ENCODE results near the gene HAUS8.
A peak's percentile ranks its signal among the peaks of the same experiment; 100 is the strongest.
"Not testable (repeated sequence)": the region's sequence is repeated elsewhere in the genome, so short reads cannot be mapped to it uniquely, and the experiment has no call there.

HAUS8 gene

DNA sequence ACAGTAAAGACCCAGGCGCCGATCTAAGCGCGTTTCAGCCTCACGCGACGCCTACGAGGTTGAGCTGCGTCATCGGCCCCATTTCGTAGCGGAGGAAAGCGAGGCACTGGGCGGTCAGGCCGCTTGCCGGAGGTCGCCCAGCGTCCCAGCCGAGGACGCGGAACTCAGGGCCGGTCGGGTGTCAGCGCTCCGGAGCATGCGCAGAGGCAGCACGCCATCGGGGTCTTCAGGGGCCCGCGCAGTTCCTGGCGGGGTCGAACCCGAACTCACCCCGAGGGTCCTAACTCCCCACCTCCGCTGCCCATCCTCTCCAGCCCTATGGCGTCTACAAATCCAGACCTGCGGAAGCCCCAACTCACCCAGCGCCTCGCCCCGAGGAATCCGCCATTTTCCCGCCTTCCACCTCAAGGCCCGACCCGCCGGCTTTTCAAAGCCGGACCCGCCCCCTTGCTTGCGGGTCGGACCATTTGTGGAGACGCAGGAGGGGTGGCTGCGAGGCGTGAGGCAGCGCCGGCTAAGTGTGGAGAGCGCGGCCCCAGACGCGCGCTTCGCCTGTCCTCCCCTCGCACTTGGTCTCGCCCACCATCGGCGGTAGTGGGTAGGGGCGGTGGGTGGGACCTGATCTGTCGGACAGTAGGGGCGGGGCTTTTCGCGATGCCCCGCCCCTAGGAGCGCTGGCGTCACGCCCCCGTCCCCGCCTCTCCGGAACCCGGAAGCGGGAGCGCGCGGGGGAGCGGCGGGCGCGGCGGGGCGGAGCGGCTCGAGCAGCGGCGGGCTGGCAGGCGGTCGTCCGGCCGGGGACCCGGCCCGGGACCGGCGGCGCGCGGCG, at the start of gene HAUS8, which contains the start of gene MYO9B:
TSS of gene HAUS8 (minus strand) at position 418 of the 829 bp plus-strand sequence. CDS start at position 388, 30 bp downstream.
TSS of gene MYO9B (plus strand) at position 743 of the 829 bp plus-strand sequence. CDS start 25,941 bp downstream, outside the sequence.
- peak; percentile 91 for DNase-seq (ENCODE audit: low read depth)

DNA sequence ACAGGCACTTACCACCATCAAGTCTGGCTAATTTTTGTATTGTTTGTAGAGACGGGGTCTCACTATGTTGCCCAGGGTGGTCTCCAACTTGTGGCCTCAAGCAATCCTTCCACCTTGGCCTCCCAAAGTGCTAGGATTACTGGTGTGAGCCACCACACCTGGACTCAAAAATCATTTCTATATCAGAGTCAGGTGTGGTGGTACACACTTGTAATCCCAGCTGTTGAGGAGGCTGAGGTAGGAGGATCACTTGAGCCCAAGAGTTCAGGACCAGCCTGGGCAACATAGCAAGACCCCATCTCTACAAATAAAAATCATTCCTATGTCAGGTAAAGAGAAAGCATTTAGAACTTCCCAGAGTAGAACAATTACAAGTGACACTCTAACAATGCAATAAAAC, 48.8 kb upstream of the HAUS8 start:
- DNase-seq (ENCODE audit: low read depth): no peak

DNA sequence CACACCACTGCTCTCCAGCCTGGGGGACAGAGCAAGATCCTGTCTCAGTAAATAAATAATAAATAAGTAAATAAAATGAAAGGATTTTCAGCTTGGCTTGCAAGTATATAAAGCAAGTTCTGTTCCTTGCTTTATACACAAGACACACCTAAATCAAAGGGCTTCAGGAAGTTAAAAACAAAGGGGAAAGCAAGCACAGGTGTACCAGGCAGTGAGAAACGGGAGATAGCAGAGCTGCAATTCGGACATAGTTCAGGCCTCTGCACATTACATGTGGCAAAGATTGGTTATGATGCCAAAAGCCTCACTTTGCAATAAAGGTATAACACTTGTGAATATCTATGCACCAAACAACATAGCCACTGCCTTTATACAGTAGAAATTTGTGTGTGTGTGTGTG, 47.8 kb upstream of the HAUS8 start:
- no peak for DNase-seq (ENCODE audit: low read depth)

GRCh38 chr19:17121736-17122293, 46.6 kb upstream of the HAUS8 start:
- DNase-seq (ENCODE audit: low read depth): no peak

DNA sequence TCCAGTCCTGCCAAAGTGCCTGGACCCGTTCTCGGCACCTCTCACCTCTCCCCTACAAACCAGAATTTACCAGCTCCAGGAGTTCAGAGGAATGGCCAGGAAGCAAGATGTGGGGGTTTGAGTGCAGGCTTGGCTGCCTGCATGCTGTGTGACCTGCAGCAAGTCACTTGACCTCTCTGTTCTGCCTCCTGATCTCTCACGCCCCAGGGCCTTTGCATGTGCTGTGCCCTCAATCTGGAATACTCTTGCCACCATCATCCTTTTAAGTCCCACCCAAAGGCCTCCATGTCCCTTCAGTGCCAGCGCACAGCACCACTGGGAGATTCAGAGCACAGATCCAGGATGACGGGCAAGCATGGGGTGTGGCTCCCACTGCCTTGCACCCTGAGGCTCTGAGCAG, 43.7 kb upstream of the HAUS8 start:
- no peak for DNase-seq (ENCODE audit: low read depth)

- DNase-seq (ENCODE audit: low read depth): no peak
Measured at GRCh38 chr19:17116996-17117702, 41.9 kb upstream of the HAUS8 start.

GRCh38 chr19:17114414-17114831, 39.2 kb upstream of the HAUS8 start:
- DNase-seq (ENCODE audit: low read depth): no peak

GRCh38 chr19:17113127-17113785, 38.0 kb upstream of the HAUS8 start:
- no peak for DNase-seq (ENCODE audit: low read depth)

GRCh38 chr19:17112700-17113099, 37.4 kb upstream of the HAUS8 start:
- no peak for DNase-seq (ENCODE audit: low read depth)

DNA sequence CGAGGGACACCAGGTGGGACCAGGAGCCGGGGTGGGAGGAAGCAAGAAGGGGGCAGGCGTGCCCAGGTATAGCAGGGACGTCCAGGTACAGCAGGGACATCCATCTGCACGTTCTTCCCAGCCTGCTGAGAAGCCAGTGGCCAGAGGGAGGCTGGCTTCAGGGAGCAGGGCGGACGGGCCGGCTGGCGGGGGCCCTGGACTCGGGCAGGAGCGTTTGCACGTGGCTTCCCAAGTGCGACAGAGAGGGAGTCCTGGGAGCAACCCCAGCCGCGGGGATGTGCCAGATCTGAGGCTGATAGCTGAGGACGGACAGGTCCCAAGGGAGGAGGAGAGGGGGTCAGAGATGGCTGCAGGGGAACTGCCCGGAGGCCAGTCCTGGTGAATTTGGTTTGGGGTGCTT, 37.0 kb upstream of the HAUS8 start:
- no peak for DNase-seq (ENCODE audit: low read depth)

DNA sequence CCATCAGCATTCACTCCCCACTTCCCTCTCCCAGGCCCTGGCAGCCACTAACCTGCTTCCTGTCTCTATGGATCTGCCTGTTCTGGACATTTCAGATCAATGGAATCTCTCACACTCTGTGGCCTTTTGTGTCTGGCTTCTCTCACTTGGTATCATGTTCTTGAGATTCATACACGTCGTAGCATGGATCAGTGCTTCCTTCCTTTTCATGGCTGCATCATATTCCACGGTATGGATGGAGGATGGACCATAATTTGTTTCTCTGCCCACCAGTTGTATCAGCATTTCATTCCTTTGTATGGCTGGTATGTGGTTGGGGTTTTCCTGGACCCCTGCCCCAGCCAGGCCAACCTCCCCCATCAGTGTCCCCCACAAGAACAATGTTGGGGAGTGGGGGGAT, 36.5 kb upstream of the HAUS8 start:
- DNase-seq (ENCODE audit: low read depth): no peak

DNA sequence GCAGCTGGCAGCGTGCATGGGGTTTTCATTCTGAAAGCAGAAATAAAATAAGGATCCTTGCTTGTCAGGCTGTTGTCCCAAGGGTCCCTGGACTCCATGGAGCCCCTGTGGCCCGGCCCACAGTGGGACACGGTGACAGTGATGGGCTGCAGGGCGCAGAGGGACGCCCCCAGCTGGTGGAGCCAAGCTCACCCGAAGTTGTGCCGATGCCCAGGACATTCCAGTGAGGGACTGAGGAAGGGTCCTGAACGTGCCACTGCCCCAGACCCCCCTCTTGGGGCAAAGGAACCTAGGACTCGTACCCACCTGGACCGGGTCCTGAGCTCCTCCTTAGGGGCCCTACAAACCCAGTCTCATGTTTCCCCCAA, 35.3 kb upstream of the HAUS8 start:
- no peak for DNase-seq (ENCODE audit: low read depth)

DNA sequence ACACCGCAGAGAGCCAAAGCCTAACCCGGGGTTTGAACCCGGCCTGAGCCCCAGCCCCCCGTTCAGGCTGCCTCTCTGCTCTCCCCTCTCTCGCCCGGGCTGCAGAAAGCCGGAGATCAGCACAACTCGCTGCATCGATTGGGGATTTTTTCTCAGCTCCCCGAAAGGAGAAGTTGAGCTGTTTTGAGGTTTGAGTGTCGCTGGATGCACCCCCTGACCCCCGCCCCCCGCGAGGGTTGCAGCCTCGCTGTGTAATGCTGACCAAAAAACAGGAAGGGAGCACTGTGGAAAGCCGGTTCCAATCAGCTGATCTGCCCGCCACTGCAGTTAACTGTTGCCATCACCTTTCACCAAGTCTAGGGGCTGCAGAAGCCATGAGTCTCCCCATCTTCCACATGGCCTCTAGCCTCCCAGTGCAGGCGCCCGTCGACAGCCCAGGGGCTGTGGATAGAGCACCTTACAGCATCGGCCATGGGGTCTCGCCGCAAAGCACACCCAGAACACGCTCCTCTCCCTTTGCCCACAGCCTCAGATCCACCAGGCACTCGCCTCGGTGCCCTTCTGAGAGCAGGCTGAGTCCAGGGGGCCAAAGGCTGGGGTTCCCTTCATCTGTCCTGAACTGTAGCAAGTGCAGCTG, 34.8 kb upstream of the HAUS8 start:
- no peak for DNase-seq (ENCODE audit: low read depth)

- no peak for DNase-seq (ENCODE audit: low read depth)
Measured at GRCh38 chr19:17109300-17109699, 34.0 kb upstream of the HAUS8 start.

DNA sequence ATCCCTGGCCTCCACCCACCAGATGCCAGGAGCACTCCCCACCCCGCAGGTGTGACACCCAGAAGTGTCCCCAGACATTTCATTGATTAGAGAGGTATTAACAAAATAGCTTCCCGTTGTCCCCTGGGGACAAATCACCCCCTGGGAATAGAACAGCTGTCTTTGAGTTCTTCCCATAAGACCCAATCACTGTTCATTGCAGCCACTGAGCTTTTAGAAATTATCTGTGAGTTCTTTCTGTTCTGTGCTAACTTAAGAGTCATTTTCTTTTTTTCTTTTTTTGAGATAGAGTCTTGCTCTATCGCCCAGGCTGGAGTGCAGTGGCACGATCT, 33.2 kb upstream of the HAUS8 start:
- DNase-seq (ENCODE audit: low read depth): no peak

DNA sequence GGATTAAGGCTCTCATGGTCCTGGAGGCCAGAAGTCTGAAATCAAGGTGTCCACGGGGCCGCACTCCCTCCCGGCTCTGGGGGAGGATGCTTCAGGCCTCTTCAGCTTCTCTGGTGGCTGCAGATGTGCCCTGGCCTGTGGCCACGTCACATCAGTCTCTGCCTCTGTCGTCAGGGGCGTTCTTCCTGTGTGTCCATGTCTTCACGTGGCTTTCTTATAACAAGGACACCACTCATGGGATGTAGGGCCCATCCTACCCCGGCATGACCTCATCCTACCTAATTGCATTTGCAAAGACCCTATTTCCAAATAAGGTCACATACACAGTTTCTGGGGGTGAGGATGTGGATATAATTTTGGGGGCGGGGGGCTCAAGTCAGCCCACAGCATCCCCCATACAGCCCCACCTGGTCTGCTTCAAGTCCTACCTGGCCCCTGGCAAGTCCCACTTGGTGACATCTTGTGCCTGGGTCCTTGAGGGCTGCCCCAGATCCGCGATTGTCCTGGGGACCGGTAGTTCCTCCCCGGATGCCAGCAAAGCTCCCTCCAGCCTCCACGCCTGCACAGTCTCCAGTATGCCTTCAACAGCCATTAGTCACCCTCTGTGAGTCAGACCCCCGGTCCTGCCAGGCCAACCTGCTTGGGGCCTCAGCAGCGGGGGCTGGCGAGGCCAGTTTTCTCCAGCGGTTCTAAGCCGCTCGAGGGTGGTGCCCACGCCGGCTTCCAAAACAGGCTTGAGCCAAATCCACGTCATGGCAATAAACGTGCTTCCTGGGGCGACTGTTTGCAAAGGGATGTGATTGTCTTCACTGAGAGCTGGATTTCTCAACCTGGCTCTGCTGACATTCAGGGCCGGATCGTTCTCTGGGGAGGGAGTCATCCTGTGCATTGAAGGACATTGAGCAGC, 32.5 kb upstream of the HAUS8 start:
- peak; percentile 87 for DNase-seq (ENCODE audit: low read depth)

DNA sequence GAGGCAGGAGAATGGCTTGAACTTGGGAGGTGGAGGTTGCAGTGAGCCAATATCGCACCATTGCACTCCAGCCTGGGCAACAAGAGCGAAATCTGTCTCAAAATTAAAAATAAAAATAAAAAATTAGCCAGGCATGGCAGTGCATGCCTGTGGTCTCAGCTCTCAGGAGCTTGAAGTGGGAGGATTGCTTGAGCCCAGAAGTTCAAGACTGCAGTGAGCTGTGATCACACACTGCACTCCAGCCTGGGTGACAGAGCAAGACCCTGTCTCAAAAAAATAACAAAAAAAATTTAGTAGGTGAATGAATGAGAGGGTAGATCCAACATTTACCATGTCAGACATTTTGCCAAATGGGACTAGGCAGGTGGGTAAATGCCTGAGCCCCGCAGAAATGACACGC, 31.7 kb upstream of the HAUS8 start:
- not testable (repeated sequence) for DNase-seq (ENCODE audit: low read depth)

DNA sequence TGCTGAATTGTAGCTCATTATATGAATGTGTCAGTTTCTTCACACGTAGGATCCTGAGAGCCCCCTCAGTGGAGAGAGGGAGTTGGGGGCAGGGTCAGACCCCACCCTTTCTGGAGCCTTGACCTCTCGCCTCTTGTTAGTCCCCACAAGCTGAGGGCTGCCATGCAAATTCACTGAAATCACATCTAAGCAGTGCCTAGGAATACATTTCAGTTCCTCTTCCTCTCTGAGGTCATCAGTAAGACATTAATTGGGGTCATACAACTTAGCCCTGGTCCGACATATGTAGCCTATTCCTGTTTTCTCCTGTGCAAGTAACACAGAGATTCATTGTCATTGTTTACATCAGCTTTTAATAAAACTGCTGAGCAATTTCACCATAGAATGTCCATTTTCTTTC, 30.3 kb upstream of the HAUS8 start:
- no peak for DNase-seq (ENCODE audit: low read depth)

DNA sequence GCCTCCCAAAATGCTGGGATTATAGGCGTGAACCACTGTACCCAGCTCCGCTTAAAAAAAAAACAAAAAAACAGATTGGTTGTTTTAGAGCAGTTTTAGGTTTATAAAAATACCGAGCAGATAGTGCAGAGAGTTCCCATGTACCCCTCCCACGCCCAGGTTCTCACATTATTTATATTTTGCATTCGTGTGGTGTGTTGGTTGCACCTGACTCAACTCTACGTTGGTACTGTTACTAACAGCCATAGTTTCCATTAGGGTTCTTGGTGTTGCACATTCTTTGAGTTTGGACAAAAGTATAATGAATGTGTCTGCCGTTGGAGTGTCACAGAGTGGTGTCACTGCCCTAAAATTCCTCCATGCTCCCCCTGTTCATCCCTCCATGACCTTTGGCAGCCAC, 29.4 kb upstream of the HAUS8 start:
- DNase-seq (ENCODE audit: low read depth): no peak

GRCh38 chr19:17103177-17103576, 27.9 kb upstream of the HAUS8 start:
- DNase-seq (ENCODE audit: low read depth): no peak

All from HS-27A (cell line).